Renal cortical epithelial cell (primary cell): Measurements from ENCODE around the gene FAM163B. TPM values are rescaled to one million over a fixed set of nuclear protein-coding genes. Genes with fewer than 3 reads are reported as not detected.

ENCODE experiments used
- DNase-seq: peaks from one replicate; pipeline ENCODE4 v3.0.0-alpha.2; 2011; ENCODE audit warnings: low read depth
- total RNA-seq: library from RNA; depleted of rRNA; stranded (reverse); fragments of >200 nt; gene quantifications from 2 replicates; pipeline ENCODE4 v1.2.3, GENCODE V29; 2014

The FAM163B gene
- total RNA-seq = not detected in 2 replicates

- no peak for DNase-seq
Observed at GRCh38 chr9:133609311-133610098, at the start of gene FAM163B. TSS of gene FAM163B (minus strand) at chr9:133609389. CDS start at chr9:133580223, 29,166 bp downstream.

GRCh38 chr9:133657120-133657661 is 48.0 kb upstream of the FAM163B start:
- DNase-seq = no peak

- DNase-seq = no peak
Observed at GRCh38 chr9:133656211-133657119, 47.3 kb upstream of the FAM163B start.

- no peak for DNase-seq
Observed at GRCh38 chr9:133655701-133656100, 46.5 kb upstream of the FAM163B start.

GRCh38 chr9:133654736-133655657 is 45.8 kb upstream of the FAM163B start:
- no peak for DNase-seq

GRCh38 chr9:133653638-133654037 is 44.4 kb upstream of the FAM163B start:
- DNase-seq = no peak

- DNase-seq = no peak
Observed at GRCh38 chr9:133650026-133650425, 40.8 kb upstream of the FAM163B start.

GRCh38 chr9:133649194-133649593 is 40.0 kb upstream of the FAM163B start:
- no peak for DNase-seq

GRCh38 chr9:133647765-133648469 is 38.7 kb upstream of the FAM163B start:
- DNase-seq = no peak

- no peak for DNase-seq
Observed at GRCh38 chr9:133647148-133647547, 38.0 kb upstream of the FAM163B start.

- no peak for DNase-seq
Observed at GRCh38 chr9:133645021-133645765, 36.0 kb upstream of the FAM163B start.

GRCh38 chr9:133643978-133644760 is 35.0 kb upstream of the FAM163B start:
- DNase-seq = no peak

- DNase-seq = no peak
Observed at GRCh38 chr9:133643362-133643755, 34.2 kb upstream of the FAM163B start.

- no peak for DNase-seq
Observed at GRCh38 chr9:133642708-133643361, 33.6 kb upstream of the FAM163B start.

GRCh38 chr9:133641861-133642595 is 32.8 kb upstream of the FAM163B start:
- no peak for DNase-seq

- DNase-seq = no peak
Observed at GRCh38 chr9:133641396-133641655, 32.1 kb upstream of the FAM163B start.

- no peak for DNase-seq
Observed at GRCh38 chr9:133640580-133641395, 31.6 kb upstream of the FAM163B start.
